IMR-90 (cell line): ENCODE results near the gene PNMA8B.

ENCODE experiments used
- BHLHE40 ChIP-seq: fragments of 150-350 bp; IDR thresholded peaks from 2 replicates; pipeline ENCODE4 v1.6.1; 2016; ENCODE audit warnings: mild to moderate bottlenecking, low read depth, low read length
- CHD1 ChIP-seq: IDR thresholded peaks from 2 replicates; pipeline ENCODE4 v1.6.1; 2012; ENCODE audit warnings: low read depth, low read length, improper control_type of control experiment
- FOS ChIP-seq: fragments of 150-350 bp; IDR thresholded peaks from 2 replicates; pipeline ENCODE4 v1.6.1; 2016; ENCODE audit warnings: low read depth, low read length
- MAFK ChIP-seq: IDR thresholded peaks from 2 replicates; pipeline ENCODE4 v1.6.1; 2012; ENCODE audit warnings: low read depth, low read length, improper control_type of control experiment
- MAZ ChIP-seq: IDR thresholded peaks from 2 replicates; pipeline ENCODE4 v1.6.1; 2012; ENCODE audit warnings: low read depth, mild to moderate bottlenecking, low read length, improper control_type of control experiment, moderate library complexity, borderline replicate concordance
- MXI1 ChIP-seq: IDR thresholded peaks from 2 replicates; pipeline ENCODE4 v1.6.1; 2012; ENCODE audit warnings: low read depth, mild to moderate bottlenecking, low read length, moderate library complexity, borderline replicate concordance
- NFE2L2 ChIP-seq: fragments of 150-350 bp; IDR thresholded peaks from 2 replicates; pipeline ENCODE4 v1.6.1; 2016; ENCODE audit warnings: low read depth, mild to moderate bottlenecking, low read length
- POLR2A ChIP-seq: IDR thresholded peaks from 2 replicates; pipeline ENCODE4 v1.6.1; 2012; ENCODE audit warnings: mild to moderate bottlenecking, low read depth, low read length
- SMC3 ChIP-seq: fragments of 150-350 bp; IDR thresholded peaks from 2 replicates; pipeline ENCODE4 v1.6.1; 2016; ENCODE audit warnings: low read depth, mild to moderate bottlenecking, antibody characterized with exemption, low read length, moderate library complexity
- TF ChIP-seq, protein P1 (sequence below): conservative IDR thresholded peaks from 2 replicates; pipeline ENCODE4 v1.5.1; 2012; ENCODE audit warnings: mild to moderate bottlenecking, low read depth, low read length, improper control_type of control experiment

GRCh38 chr19:46452186-46452585 lies 43.5 kb downstream of the PNMA8B start:
- no peak for TF ChIP-seq SMC3
- TF ChIP-seq, protein P1, sequence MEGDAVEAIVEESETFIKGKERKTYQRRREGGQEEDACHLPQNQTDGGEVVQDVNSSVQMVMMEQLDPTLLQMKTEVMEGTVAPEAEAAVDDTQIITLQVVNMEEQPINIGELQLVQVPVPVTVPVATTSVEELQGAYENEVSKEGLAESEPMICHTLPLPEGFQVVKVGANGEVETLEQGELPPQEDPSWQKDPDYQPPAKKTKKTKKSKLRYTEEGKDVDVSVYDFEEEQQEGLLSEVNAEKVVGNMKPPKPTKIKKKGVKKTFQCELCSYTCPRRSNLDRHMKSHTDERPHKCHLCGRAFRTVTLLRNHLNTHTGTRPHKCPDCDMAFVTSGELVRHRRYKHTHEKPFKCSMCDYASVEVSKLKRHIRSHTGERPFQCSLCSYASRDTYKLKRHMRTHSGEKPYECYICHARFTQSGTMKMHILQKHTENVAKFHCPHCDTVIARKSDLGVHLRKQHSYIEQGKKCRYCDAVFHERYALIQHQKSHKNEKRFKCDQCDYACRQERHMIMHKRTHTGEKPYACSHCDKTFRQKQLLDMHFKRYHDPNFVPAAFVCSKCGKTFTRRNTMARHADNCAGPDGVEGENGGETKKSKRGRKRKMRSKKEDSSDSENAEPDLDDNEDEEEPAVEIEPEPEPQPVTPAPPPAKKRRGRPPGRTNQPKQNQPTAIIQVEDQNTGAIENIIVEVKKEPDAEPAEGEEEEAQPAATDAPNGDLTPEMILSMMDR, result no peak
- TF ChIP-seq MXI1, result no peak
- no peak for TF ChIP-seq POLR2A
- TF ChIP-seq MAFK, result no peak
- no peak for TF ChIP-seq NFE2L2
- TF ChIP-seq CHD1, result no peak
- no peak for TF ChIP-seq FOS
- no peak for TF ChIP-seq BHLHE40
- TF ChIP-seq MAZ, result no peak
